HS-27A (cell line): Measurements from ENCODE around the gene EPRS1.
"Not testable (repeated sequence)": the region's sequence is repeated elsewhere in the genome, so short reads cannot be mapped to it uniquely, and the experiment has no call there.

Source experiments
- DNase-seq: peaks from one replicate; pipeline ENCODE4 v3.0.0-alpha.2; 2012; ENCODE audit warnings: low read depth, missing footprints

EPRS1 gene

DNA sequence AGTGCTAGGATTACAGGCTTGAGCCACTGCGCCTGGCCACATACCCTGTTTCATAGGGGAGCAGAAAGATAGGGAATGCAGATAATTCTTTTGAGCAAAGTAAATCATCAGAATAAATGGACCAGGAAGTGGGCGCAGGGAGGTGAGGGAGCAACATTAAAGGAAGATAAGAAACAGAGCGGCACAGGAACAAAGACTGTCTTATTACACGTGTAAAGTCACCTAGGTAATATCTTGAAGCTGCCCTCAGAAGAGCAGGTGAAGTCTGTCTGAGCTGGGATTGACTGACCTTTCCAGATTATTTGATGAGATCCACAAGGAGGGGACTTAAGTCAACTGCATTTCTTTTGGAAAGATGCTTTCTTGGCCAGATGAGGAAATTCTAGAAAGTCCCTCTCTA, 7.7 kb downstream of the EPRS1 start:
- DNase-seq, result no peak

DNA sequence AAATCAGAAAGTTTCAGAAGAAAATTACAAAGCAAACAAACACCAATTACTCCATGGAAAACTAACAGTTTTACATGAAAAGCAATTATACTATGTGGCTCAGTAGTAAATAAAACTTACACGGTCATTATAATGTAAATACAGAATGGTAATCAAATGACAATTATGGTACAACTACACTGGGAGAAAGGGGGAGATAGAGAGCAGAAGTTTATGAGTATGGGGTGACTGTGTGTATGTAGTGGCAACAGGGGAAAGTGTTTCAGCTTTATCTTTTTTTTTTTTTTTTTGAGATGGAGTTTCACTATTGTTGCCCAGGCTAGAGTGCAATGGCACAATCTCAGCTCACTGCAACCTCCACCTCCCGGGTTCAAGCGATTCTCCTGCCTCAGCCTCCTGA, 8.5 kb downstream of the EPRS1 start:
- not testable (repeated sequence) for DNase-seq

DNA sequence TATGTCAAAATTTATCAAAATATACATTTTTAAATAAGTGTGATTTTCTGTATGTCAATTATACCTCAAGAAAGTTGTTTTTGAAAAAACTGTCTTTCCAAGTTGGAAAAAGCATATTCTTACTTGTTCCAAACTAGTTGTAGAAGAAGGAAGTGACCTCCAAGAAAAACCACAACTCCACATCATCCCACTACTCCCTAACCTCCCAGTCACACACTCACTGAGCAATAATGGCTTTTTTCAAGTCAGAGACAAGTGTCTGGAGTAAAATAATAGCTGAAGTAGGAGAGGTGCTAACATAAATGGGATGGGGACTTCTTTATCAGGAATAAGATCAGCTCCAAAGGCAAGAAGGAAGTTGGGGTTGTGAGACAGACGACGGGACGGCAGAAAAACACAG, 13.4 kb downstream of the EPRS1 start:
- DNase-seq, result no peak

DNA sequence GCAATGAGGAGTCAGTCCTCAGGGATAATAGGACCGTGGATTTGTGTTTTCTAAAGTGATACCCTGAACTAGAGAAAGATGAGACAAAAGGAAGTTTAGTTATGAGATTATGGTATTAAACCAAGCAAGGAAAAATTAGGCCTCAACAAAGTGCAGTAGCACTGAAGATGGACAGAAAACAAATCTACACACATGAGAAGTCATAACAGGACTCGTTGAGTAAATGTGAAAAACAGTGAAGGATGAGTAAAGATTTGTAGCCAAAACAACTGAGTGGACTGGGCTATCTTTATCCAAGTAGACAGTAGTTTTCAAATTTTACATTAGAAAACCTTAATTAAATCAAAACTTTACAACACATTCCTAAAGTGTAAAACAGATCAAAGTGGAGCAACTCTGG, 15.0 kb downstream of the EPRS1 start:
- no peak for DNase-seq

DNA sequence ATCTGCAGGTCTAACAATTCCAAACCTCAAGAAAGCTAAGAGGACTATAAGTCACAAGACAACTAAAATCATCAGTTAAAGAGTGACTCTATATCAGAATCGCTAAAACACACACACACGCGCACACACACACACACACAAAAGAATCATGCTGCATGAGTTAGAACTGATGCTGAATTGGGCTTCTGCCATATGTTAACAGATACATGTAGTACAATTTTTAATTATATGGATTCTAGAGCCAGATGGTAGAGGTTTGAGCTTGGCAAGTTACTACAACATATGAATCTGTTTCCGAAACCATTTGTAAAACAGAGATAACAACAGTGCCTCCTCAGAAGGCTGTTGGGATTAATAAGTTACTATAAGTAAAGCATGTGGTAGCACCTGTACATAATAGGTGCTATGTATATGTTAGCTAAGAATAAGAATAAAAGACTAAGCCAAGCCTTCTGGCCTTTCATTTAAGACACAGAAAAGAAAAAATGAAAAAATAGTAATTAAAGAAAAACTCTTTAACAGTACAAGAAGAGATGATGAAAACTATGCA, 17.9 kb downstream of the EPRS1 start:
- DNase-seq, result no peak

DNA sequence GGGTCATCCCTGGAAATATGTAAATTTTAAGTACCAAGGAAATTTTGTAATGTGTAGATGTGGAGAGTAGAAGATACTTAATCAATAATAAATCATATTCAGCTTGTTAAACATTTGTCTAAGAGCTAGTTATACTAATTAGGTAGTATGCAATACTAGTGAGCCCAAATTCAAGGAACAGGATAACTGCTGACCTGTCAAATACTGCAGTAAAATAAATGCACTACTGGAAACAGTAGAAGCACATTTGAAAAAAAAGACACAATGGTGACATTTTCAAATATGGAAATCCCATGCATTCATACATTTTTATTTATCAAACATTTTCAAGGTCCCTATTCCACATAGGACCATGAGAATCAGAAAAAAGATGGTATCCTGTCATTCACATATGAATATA, 27.2 kb downstream of the EPRS1 start:
- no peak for DNase-seq

DNA sequence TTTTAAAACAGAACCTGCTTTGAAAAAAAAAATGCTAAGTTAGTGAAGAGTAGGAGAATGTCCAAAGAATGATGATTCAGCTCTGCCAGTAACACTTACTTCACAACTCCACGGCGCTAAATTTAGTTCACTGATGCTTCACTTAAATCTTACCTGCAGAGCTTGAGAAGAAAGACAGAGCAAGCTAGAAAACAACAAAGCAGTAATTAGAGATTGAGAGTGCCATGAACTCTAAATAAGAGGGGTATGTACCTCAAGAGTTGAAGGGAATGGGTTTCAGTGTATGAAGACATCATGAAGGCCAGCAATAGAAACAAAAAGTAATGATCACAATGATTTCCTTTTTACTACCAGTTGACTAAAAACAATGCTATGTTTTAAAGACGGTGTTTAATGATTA, 32.8 kb downstream of the EPRS1 start:
- no peak for DNase-seq

DNA sequence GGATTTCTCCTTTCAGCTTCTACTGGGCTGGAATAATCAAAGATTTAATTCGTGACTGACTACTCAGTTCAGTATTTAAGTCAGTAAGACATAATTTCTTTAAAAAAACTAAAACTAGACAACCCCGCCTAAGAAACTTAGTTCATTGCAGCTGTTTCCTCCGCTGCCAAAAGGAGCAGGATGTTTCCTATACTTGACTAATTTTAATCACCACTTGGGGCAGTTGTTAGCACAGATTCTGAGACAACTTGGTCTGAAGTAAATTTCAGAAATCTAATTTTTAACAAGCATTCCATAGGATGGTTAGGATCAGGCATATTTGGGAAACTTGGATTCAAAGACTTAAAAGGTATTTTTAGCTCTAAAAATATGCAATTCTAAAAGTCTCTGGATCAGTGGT, 34.0 kb downstream of the EPRS1 start:
- no peak for DNase-seq

DNA sequence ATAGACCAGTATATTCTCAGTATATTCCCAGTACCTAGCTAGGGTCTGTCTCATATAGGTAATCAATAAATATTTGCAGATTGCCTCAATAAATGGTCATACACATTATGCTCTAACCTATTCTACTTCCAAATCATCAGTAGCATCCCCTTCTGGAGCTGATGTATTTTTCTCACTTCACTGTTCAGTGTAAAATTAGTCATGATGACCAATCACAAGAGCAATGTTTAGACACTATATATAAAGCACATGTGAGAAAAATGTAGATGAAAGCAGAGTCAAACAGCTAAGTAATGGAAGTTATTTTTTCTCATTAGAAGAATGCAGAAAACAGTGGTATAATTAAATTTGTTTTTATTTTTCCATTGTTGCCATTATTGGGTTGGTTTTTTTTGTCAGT, 34.7 kb downstream of the EPRS1 start:
- DNase-seq, result no peak

DNA sequence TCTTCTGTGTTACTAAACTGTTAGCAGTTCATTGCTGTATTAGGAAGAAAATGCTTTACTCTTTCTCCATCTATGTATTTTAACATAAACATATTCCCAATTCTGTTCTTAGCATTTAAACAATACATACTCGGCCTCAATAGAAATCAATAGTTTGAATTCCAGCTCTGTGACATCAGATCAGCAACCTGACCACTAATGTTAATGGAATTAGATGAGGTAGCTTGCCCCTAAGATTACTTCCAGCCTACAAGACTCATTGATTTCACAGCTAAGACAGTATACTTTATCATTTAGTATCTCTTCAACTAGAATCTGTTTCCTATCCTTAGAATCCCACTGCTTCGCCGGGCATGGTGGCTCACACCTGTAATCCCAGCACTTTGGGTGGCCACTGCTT, 38.9 kb downstream of the EPRS1 start:
- DNase-seq, result no peak

DNA sequence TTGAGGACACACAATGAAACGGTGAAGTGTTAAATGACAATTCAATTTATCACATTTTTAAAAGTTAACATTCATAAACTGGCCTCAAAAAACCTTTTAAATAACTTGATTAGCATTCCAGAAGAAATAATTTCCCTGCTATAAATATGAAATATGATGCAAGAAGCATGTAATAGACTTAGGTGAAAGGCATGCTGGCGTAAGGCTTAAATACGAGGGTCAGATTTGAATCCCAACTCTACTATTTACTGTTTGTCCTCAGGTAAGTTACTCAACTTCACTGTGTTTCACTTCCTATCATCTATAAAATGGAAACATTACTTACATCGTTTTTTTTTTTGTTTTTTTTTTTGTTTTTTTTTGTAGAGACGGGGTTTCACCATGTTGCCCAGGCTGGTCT, 40.8 kb downstream of the EPRS1 start:
- no peak for DNase-seq

DNA sequence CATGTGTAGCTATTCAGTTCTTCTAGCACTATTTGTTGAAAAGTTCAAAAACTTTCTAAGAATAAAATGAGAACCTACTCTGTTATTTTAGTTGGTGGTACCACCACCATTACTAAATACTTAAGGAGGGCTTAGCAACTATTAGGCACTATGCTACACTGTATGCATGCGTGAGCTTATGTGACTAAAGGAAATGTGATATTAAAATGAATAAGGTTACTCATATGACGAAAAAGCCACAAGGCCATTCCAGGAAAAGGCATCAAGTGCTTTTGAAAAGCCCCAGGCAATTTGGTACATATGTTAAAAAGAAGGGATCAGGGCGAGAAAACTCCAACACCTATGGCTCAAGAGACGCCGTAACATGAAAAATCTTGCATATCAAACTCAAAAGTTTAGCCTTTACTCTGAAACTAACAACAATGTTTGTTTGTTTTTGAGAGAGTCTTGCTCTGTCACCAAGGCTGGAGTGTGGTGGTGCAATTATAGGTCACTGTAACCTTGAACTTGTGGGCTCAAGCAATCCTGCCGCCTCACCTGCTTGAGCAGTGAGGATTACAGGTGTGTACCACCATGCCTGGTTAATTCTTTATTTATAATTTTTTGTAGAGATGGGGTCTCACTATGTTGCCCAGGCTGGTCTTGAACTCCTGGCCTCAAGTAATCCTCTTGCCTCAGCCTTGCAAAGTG, 42.5 kb downstream of the EPRS1 start:
- DNase-seq, result no peak

DNA sequence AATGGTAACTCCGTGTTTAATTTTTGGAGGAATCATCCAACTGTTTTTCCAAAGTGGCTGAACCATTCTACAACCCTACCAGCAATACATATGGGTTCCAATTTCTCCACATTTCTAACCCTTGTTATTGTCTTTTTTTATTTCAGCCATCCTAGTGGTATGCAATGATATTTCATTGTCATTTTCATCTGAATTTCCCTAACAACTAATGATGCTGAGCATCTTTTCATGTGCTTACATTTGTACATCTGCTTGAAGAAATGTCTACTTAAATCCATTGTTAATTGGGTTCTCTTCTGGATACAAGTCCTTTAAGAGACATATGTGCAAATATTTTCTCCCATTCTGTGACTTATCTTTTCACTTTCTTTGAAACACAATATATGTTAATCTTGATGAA, 43.3 kb downstream of the EPRS1 start:
- no peak for DNase-seq

DNA sequence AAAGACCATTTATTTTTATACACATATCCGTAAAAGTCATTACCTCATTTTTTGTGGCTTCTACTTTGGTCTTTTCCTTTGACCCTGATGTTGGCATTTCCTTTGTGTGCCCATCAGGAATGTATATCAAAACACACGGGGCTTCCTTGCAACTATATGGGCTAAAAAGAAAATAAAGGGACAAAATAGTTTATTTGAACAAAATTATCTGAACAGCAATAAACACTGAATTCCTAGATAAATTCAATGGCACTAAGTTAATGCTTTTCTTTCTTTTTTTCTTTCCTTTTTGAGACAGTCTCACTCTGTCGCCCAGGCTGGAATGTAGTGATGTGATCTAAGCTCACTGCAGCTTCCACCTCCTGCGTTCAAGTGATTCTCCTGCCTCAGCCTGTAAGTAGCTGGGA, 45.2 kb downstream of the EPRS1 start:
- no peak for DNase-seq

DNA sequence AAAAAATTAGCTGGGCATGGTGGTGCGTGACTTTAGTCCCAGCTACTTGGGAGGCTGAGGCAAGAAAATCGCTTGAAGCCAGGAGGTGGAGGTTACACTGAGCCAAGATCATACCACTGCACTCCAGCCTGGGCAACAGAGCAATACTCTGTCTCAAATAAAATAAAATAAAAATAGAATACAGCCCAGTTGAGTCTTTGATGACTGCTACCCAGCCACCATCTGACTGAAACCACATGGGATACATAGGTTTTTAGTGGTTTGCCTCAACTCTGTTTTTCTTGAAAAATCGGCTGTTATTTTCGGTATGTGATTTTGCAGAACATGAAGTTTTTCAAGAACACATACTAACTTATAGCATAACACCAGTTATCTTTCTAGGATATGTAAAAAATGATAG, 46.5 kb downstream of the EPRS1 start:
- no peak for DNase-seq
